ENCODE data around the gene PLXND1. TPM values are rescaled to one million over a fixed set of nuclear protein-coding genes. Genes with fewer than 3 reads are reported as not detected.

The PLXND1 gene
- total RNA-seq, 1 donor from 2014 or later: 96.5 TPM

Small RNAs within 50 kb of the gene (small RNA-seq; reads per million reads assigned to genes)
- gene RN7SL752P: not detected

Other genes with a start within 250 kb of the PLXND1 start
- gene EFCAB12, start 178.0 kb downstream of the PLXND1 start, total RNA-seq: not detected
- 32.4 TPM for gene MBD4, start 166.7 kb downstream of the PLXND1 start, total RNA-seq
- 33.4 TPM for gene IFT122, start 166.5 kb downstream of the PLXND1 start, total RNA-seq
- not detected for gene RHO, start 78.0 kb downstream of the PLXND1 start, total RNA-seq
- gene H1-8, start 63.5 kb downstream of the PLXND1 start, total RNA-seq: not detected